A673 (cell line): Measurements from ENCODE around the gene SLC16A7. TPM values are rescaled to one million over a fixed set of nuclear protein-coding genes. Genes with fewer than 3 reads are reported as not detected.

Experiments
- BruUV-seq: library from RNA; stranded (reverse); fragments of 400-500 nt; replicated peaks from 2 replicates; lab custom pipeline; 2021; lab: Mats Ljungman, UMichigan
- CTCF ChIA-PET: fragments of 300-600 bp; sonication (Branson Sonifier 250); formaldehyde crosslinking; loops from one replicate; lab custom pipeline; 2022; ENCODE audit warnings: antibody characterized with exemption; lab: Charles Lee
- POLR2A ChIA-PET: fragments of 300-600 bp; sonication (Branson Sonifier 250); formaldehyde crosslinking; loops from one replicate; lab custom pipeline; 2022; ENCODE audit warnings: antibody characterized with exemption; ENCODE audit not compliant: low non-redundant PET; lab: Charles Lee
- DNase-seq: peaks from one replicate; pipeline ENCODE4 v3.0.0-alpha.2; 2015; ENCODE audit warnings: low spot score
- H3K27ac ChIP-seq: fragments of 200-600 bp; sonication (generic); 2 replicates; pipeline ENCODE4 v1.5.1; 2016; ENCODE audit warnings: mixed run types, low read depth, mild to moderate bottlenecking, mixed read lengths, antibody characterized with exemption, low read length; ENCODE audit not compliant: poor library complexity, severe bottlenecking
- H3K27me3 ChIP-seq: fragments of 200-600 bp; sonication (generic); replicated peaks from 2 replicates; pipeline ENCODE4 v1.6.1; 2017; ENCODE audit warnings: mixed run types, low read depth, mild to moderate bottlenecking, mixed read lengths, antibody characterized with exemption, low read length; ENCODE audit not compliant: insufficient read depth, poor library complexity
- H3K36me3 ChIP-seq: fragments of 200-600 bp; sonication (generic); 2 replicates; pipeline ENCODE4 v1.6.1; 2016; ENCODE audit warnings: mixed run types, mild to moderate bottlenecking, mixed read lengths, antibody characterized with exemption, low read length; ENCODE audit not compliant: insufficient read depth, poor library complexity, severe bottlenecking
- H3K4me1 ChIP-seq: fragments of 200-600 bp; sonication (generic); 2 replicates; pipeline ENCODE4 v1.6.1; 2017; ENCODE audit warnings: mixed run types, mild to moderate bottlenecking, mixed read lengths, antibody characterized with exemption, low read length; ENCODE audit not compliant: insufficient read depth, poor library complexity, severe bottlenecking
- H3K4me3 ChIP-seq: fragments of 200-600 bp; sonication (generic); 2 replicates; pipeline ENCODE4 v1.5.1; 2016; ENCODE audit warnings: low read depth, mixed run types, mild to moderate bottlenecking, mixed read lengths, low read length; ENCODE audit not compliant: poor library complexity, severe bottlenecking
- H3K9me3 ChIP-seq: fragments of 200-600 bp; sonication (generic); 2 replicates; pipeline ENCODE4 v1.6.1; 2016; ENCODE audit warnings: mixed run types, low read depth, mild to moderate bottlenecking, mixed read lengths, antibody characterized with exemption, low read length; ENCODE audit not compliant: poor library complexity, severe bottlenecking
- EZH2 ChIP-seq: fragments of 200-600 bp; sonication (generic); IDR thresholded peaks from 2 replicates; pipeline ENCODE4 v1.6.1; 2017; ENCODE audit warnings: borderline replicate concordance, low read depth, mild to moderate bottlenecking, mixed read lengths, antibody characterized with exemption, low read length; ENCODE audit not compliant: poor library complexity, severe bottlenecking
- intact Hi-C: fragments of 100-400 bp; cut with micrococcal nuclease; formaldehyde crosslinking; loops from one replicate; pipeline ENCODE4 v1.10.0; 2022; ENCODE audit not compliant: unreplicated experiment
- total RNA-seq: library from RNA; stranded (reverse); gene quantifications from 2 replicates; pipeline ENCODE4 v1.2.3, GENCODE V29; 2021
- TF ChIP-seq, protein P1 (sequence below): fragments of 300-800, 200-600 bp; sonication (generic); conservative IDR thresholded peaks from 2 replicates; pipeline ENCODE4 v1.5.1; 2017; ENCODE audit warnings: low read depth, mild to moderate bottlenecking, antibody characterized with exemption, low read length, moderate library complexity, mixed read lengths

SLC16A7 gene
- total RNA-seq, 1 experiment from 2014 or later: 2.5 TPM

DNA sequence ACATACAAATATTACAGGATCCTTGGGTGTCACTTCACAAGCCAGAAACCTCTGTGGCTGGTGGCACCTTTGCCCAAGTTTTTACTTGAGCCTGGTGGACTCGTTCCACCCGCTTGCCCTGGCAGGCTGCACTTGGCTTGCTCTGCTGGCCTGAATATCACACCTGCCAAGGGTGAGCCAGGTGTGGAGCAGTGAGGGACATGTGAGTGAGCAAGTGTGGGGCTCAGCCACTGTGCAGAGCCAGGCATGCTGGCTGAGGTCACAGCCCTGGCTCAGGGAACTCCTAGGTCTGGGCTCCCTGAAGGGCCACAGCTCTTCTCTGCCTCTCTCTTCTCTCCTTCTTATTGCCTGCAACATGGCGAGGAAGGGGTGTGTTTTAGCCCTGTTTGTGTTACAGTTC is 82.0 kb downstream of the SLC16A7 start:
- Histone ChIP-seq H3K9me3 (no peaks in the 10 kb centered on the region), H3K27me3 (no peaks in the 10 kb centered on the region), H3K4me3 (no peak overlapping the region), H3K36me3 (no peaks in the 10 kb centered on the region), H3K27ac (no peak overlapping the region), H3K4me1 (no peaks in the 10 kb centered on the region)
- intact Hi-C loops: no loop called here
- TF ChIP-seq, protein P1, sequence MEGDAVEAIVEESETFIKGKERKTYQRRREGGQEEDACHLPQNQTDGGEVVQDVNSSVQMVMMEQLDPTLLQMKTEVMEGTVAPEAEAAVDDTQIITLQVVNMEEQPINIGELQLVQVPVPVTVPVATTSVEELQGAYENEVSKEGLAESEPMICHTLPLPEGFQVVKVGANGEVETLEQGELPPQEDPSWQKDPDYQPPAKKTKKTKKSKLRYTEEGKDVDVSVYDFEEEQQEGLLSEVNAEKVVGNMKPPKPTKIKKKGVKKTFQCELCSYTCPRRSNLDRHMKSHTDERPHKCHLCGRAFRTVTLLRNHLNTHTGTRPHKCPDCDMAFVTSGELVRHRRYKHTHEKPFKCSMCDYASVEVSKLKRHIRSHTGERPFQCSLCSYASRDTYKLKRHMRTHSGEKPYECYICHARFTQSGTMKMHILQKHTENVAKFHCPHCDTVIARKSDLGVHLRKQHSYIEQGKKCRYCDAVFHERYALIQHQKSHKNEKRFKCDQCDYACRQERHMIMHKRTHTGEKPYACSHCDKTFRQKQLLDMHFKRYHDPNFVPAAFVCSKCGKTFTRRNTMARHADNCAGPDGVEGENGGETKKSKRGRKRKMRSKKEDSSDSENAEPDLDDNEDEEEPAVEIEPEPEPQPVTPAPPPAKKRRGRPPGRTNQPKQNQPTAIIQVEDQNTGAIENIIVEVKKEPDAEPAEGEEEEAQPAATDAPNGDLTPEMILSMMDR: no peak
- TF ChIP-seq EZH2: no peak
- POLR2A ChIA-PET: no interaction called here
- CTCF ChIA-PET: interaction anchor here (0.8 kb wide), 1 partner anchor 274 kb away, joined by 3 read pairs; no protein-coding TSS in a partner anchor
- no peak for DNase-seq
- BruUV-seq: no TSS peak

DNA sequence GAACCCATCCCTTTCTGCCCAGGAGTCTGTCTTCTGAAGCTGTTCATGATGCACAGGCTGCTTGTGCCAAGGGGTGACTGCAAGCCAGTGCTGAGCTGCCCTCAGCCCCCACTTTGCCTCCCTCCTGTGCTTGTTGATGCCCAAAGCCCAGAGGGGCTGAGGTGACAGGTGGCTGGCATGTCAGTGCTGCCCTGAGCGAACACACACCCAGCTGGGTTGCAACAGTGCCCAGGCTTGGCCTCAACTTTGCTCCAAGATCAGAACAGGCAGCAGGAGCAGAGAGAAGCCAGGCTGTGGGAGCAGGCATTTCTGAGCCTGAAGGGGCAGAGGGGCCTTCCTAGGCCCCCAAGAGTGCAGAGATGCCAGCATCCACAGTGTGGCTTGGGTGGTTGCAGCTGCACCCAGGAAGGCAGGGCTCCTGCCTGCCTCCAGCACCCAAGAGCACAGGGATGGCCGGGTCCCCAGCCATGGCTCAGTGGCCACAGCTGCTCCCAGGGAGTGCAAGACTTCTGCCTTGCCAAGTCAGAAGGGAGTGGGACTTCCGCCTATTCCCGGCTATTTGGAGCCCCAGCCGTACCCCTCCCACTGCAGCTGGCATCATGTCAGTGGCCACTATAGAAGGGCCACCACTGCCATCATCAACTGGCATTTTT is 83.1 kb downstream of the SLC16A7 start:
- TF ChIP-seq, protein P1: no peak
- no peak for TF ChIP-seq EZH2
- Histone ChIP-seq H3K36me3 (no peaks in the 10 kb centered on the region), H3K27ac (no peak overlapping the region), H3K4me1 (no peaks in the 10 kb centered on the region), H3K4me3 (no peak overlapping the region), H3K9me3 (no peaks in the 10 kb centered on the region), H3K27me3 (no peaks in the 10 kb centered on the region)
- BruUV-seq: no TSS peak
- POLR2A ChIA-PET: no interaction called here
- CTCF ChIA-PET: no interaction called here
- intact Hi-C loops: no loop called here
- no peak for DNase-seq

DNA sequence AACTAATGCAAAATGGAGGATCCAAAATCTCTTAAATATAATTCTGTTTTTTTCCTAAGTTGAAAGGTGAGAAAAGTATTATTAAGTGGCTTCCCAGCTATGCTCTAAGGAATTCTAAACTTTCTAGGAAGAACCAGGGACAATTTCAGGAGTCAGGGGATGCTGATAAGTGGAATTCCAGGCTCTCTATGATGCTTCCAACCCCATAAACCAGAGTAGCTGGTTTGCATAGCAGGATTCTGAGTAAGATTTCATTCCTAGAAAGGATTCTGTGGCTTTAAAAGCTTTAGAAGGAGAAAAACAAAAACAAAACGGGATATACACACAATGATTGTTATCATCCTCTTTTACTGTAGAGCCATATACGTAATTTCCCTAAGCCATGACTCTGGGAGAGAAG is 93.9 kb downstream of the SLC16A7 start:
- no peak overlapping the region for H3K4me3 ChIP-seq
- POLR2A ChIA-PET: no interaction called here

More for the DNA sequence above, 93.9 kb downstream of the SLC16A7 start:
- TF ChIP-seq, protein P1: no peak
- no peak for TF ChIP-seq EZH2
- H3K36me3 ChIP-seq: no peaks in the 10 kb centered on the region
- CTCF ChIA-PET: no interaction called here
- H3K27me3 ChIP-seq: no peaks in the 10 kb centered on the region
- no peaks in the 10 kb centered on the region for H3K4me1 ChIP-seq
- intact Hi-C loops: no loop called here
- H3K9me3 ChIP-seq: no peaks in the 10 kb centered on the region
- BruUV-seq: no TSS peak
- DNase-seq: no peak
- H3K27ac ChIP-seq: no peak overlapping the region
